Spleen (tissue), 7 donors: ENCODE results near the gene PIGB.

Experiments used
- POLR2AphosphoS5 ChIP-seq, 3 donors: sonication (generic); formaldehyde crosslinking; IDR thresholded peaks; one replicate each; pipeline ENCODE4 v1.5.1; 2017; ENCODE audit warnings: antibody characterized with exemption in 3 of 3
- TF ChIP-seq, protein P1 (sequence below), 11 experiments: fragments of 200-600 bp in 7 of 11; fragments of 450-650 bp in 4 of 11; sonication (generic) in 4 of 11; IDR thresholded peaks in 8 of 11; conservative IDR thresholded peaks in 3 of 11; 1 replicate in 7 of 11; 2 replicates in 4 of 11; pipeline versions ENCODE4 v1.4.0 to v1.8.0; 2016 to 2021; ENCODE audit warnings: antibody characterized with exemption in 11 of 11, inconsistent platforms in 4 of 11, mild to moderate bottlenecking in 1 of 11
- donor health status: DM: no; HTN: no; CAD: no; lungs with moderate emphysema.
- donor health status: DM: no; HTN: no; CAD: no.
- donor health status: DM: no; HTN: no; CAD: no.

DNA sequence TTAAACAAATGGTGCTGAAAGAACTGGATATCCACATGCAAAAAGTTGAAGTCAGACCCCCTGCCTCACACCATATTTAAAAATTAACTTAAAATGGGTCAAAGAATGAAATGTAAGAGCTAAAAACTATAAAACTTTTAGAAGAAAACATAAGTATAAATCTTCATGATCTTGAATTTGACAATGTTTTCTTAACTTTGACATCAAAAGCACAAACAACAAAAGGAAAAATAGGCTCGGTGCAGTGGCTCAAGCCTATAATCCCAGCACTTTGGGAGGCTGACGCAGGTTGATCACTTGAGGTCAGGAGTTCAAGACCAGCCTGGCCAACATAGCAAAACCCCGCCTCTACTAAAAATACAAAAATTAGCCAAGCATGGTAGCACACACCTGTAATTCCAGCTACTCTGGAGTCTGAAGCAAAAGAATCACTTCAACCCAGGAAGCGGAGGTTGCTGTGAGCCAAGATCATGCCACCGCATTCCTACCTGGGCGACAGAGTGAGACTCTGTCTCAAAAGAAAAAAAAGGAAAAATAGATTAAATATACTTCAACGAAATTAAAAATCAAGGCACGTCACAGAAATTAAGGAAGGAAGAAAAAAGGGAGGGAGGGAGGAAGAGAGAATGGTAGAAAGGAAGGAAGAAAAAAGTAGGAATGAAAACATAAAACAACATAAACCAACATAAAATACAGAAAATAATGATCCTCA lies 30.9 kb upstream of the PIGB start:
- TF ChIP-seq POLR2AphosphoS5 (IDR thresholded peaks at IDR 0.05): no peak
- TF ChIP-seq, protein P1, sequence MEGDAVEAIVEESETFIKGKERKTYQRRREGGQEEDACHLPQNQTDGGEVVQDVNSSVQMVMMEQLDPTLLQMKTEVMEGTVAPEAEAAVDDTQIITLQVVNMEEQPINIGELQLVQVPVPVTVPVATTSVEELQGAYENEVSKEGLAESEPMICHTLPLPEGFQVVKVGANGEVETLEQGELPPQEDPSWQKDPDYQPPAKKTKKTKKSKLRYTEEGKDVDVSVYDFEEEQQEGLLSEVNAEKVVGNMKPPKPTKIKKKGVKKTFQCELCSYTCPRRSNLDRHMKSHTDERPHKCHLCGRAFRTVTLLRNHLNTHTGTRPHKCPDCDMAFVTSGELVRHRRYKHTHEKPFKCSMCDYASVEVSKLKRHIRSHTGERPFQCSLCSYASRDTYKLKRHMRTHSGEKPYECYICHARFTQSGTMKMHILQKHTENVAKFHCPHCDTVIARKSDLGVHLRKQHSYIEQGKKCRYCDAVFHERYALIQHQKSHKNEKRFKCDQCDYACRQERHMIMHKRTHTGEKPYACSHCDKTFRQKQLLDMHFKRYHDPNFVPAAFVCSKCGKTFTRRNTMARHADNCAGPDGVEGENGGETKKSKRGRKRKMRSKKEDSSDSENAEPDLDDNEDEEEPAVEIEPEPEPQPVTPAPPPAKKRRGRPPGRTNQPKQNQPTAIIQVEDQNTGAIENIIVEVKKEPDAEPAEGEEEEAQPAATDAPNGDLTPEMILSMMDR (IDR thresholded peaks at IDR 0.05 in 8 of 11, conservative IDR thresholded peaks at IDR 0.05 in 3 of 11): no peak
